ENCODE data around the gene VAPA. TPM values are rescaled to one million over a fixed set of nuclear protein-coding genes. Genes with fewer than 3 reads are reported as not detected.
A peak's percentile ranks its signal among the peaks of the same experiment; 100 is the strongest.
"Not testable (repeated sequence)": the region's sequence is repeated elsewhere in the genome, so short reads cannot be mapped to it uniquely, and the experiment has no call there.

VAPA gene
- polyA plus RNA-seq, 10 donors = 204 to 353 (median 267) TPM

- DNase-seq = not testable (repeated sequence)
Measured at GRCh38 chr18:9912285-9912684, 1.5 kb upstream of the VAPA start.

GRCh38 chr18:9913151-9913525, 678 bp upstream of the VAPA start:
- DNase-seq = no peak

- no peak for DNase-seq
Measured at GRCh38 chr18:9914334-9914583, 443 bp downstream of the VAPA start.

GRCh38 chr18:9914584-9915290, 921 bp downstream of the VAPA start:
- peak; percentile 49 to 78 (median 53) for DNase-seq

GRCh38 chr18:9915291-9916076, 1.7 kb downstream of the VAPA start:
- peak in 1 of 3 donors; percentile 20 for DNase-seq

- peak in 1 of 3 donors; percentile 37 for DNase-seq
Measured at GRCh38 chr18:9916077-9916639, 2.3 kb downstream of the VAPA start.

GRCh38 chr18:9916808-9917207, 3.0 kb downstream of the VAPA start:
- no peak for DNase-seq

- peak in 1 of 3 donors; percentile 22 for DNase-seq
Measured at GRCh38 chr18:9918016-9918680, 4.3 kb downstream of the VAPA start.

- no peak for DNase-seq
Measured at GRCh38 chr18:9919564-9920232, 5.9 kb downstream of the VAPA start.

- no peak for DNase-seq
Measured at GRCh38 chr18:9922592-9923311, 8.9 kb downstream of the VAPA start.

- no peak for DNase-seq
Measured at GRCh38 chr18:9924371-9924943, 10.6 kb downstream of the VAPA start.

- no peak for DNase-seq
Measured at GRCh38 chr18:9925369-9925768, 11.6 kb downstream of the VAPA start.

- DNase-seq = no peak
Measured at GRCh38 chr18:9925795-9926194, 12.0 kb downstream of the VAPA start.

GRCh38 chr18:9926223-9926894, 12.5 kb downstream of the VAPA start:
- DNase-seq = no peak

- DNase-seq = no peak
Measured at GRCh38 chr18:9926977-9927376, 13.2 kb downstream of the VAPA start.

GRCh38 chr18:9927392-9928063, 13.7 kb downstream of the VAPA start:
- no peak for DNase-seq

GRCh38 chr18:9928646-9929259, 14.9 kb downstream of the VAPA start:
- DNase-seq = no peak

- no peak for DNase-seq
Measured at GRCh38 chr18:9930299-9930884, 16.6 kb downstream of the VAPA start.

GRCh38 chr18:9931146-9931545, 17.3 kb downstream of the VAPA start:
- DNase-seq = no peak
